Stimulated activated CD4-positive, alpha-beta T cell treated with anti-CD3 and anti-CD28 coated beads, Interleukin-15, amount 100 ng/mL, for 24 hours (primary cell): Measurements from ENCODE around the gene PRUNE2.
A peak's percentile ranks its signal among the peaks of the same experiment; 100 is the strongest.

Source experiments
- DNase-seq: peaks from one replicate; pipeline ENCODE4 v3.0.0-alpha.2; 2020

PRUNE2 gene

GRCh38 chr9:76730801-76731200, 175.1 kb downstream of the PRUNE2 start:
- no peak for DNase-seq

- DNase-seq: no peak
Observed at GRCh38 chr9:76729980-76730737, 175.8 kb downstream of the PRUNE2 start.

- DNase-seq: no peak
Observed at GRCh38 chr9:76729116-76729515, 176.8 kb downstream of the PRUNE2 start.

GRCh38 chr9:76725885-76726284, 180.0 kb downstream of the PRUNE2 start:
- no peak for DNase-seq

GRCh38 chr9:76725011-76725546, 180.8 kb downstream of the PRUNE2 start:
- DNase-seq: no peak

GRCh38 chr9:76720245-76720644, 185.7 kb downstream of the PRUNE2 start:
- no peak for DNase-seq

- DNase-seq: no peak
Observed at GRCh38 chr9:76718166-76718565, 187.7 kb downstream of the PRUNE2 start.

- no peak for DNase-seq
Observed at GRCh38 chr9:76717613-76718012, 188.3 kb downstream of the PRUNE2 start.

GRCh38 chr9:76717176-76717575, 188.7 kb downstream of the PRUNE2 start:
- no peak for DNase-seq

- no peak for DNase-seq
Observed at GRCh38 chr9:76716085-76716672, 189.7 kb downstream of the PRUNE2 start.

GRCh38 chr9:76713381-76713780, 192.5 kb downstream of the PRUNE2 start:
- no peak for DNase-seq

GRCh38 chr9:76709020-76709419, 196.9 kb downstream of the PRUNE2 start:
- no peak for DNase-seq

GRCh38 chr9:76707510-76707909, 198.4 kb downstream of the PRUNE2 start:
- peak; percentile 10 for DNase-seq

- DNase-seq: no peak
Observed at GRCh38 chr9:76704593-76705204, 201.2 kb downstream of the PRUNE2 start.

GRCh38 chr9:76703270-76703669, 202.6 kb downstream of the PRUNE2 start:
- DNase-seq: no peak

GRCh38 chr9:76701441-76702039, 204.4 kb downstream of the PRUNE2 start:
- no peak for DNase-seq

GRCh38 chr9:76700916-76701315, 205.0 kb downstream of the PRUNE2 start:
- DNase-seq: no peak

GRCh38 chr9:76699971-76700370, 205.9 kb downstream of the PRUNE2 start:
- DNase-seq: no peak

- no peak for DNase-seq
Observed at GRCh38 chr9:76697554-76697953, 208.4 kb downstream of the PRUNE2 start.

GRCh38 chr9:76697081-76697480, 208.8 kb downstream of the PRUNE2 start:
- DNase-seq: no peak

GRCh38 chr9:76693912-76694311, 212.0 kb downstream of the PRUNE2 start:
- DNase-seq: no peak

GRCh38 chr9:76692458-76693129, 213.3 kb downstream of the PRUNE2 start:
- no peak for DNase-seq
